Smooth muscle cell (in vitro differentiated cells): ENCODE results near the gene ERFL. TPM values are rescaled to one million over a fixed set of nuclear protein-coding genes. Genes with fewer than 3 reads are reported as not detected.

Experiments used
- DNase-seq: peaks from one replicate; lab custom pipeline; 2025; ENCODE audit not compliant: unreplicated experiment; lab: John Stamatoyannopoulos, UW
- H2AFZ ChIP-seq: fragments of 200-600 bp; sonication (generic); 2 replicates; pipeline ENCODE4 v1.6.0; 2016; ENCODE audit warnings: antibody characterized with exemption, low read depth, mild to moderate bottlenecking
- H3F3A ChIP-seq: fragments of 200-600 bp; sonication (generic); 2 replicates; pipeline ENCODE4 v1.6.0; 2017; ENCODE audit warnings: antibody characterized with exemption, low read depth
- H3K27ac ChIP-seq: fragments of 200-600 bp; sonication (generic); 2 replicates; pipeline ENCODE4 v1.5.1; 2016; ENCODE audit warnings: low read depth, mild to moderate bottlenecking
- H3K27me3 ChIP-seq: fragments of 200-600 bp; sonication (generic); 2 replicates; pipeline ENCODE4 v1.6.1; 2016; ENCODE audit warnings: low read depth, mild to moderate bottlenecking
- H3K36me3 ChIP-seq: fragments of 200-600 bp; sonication (generic); 2 replicates; pipeline ENCODE4 v1.5.1; 2016; ENCODE audit warnings: low read depth
- H3K4me1 ChIP-seq: fragments of 200-600 bp; sonication (generic); 2 replicates; pipeline ENCODE4 v1.5.1; 2016; ENCODE audit warnings: low read depth
- H3K4me2 ChIP-seq: fragments of 200-600 bp; sonication (generic); 2 replicates; pipeline ENCODE4 v1.6.0; 2016; ENCODE audit warnings: mild to moderate bottlenecking
- H3K4me3 ChIP-seq: fragments of 200-600 bp; sonication (generic); 2 replicates; pipeline ENCODE4 v1.5.1; 2016; ENCODE audit warnings: mild to moderate bottlenecking
- H3K79me2 ChIP-seq: fragments of 200-600 bp; sonication (generic); 2 replicates; pipeline ENCODE4 v1.6.0; 2016; ENCODE audit warnings: low read depth, mild to moderate bottlenecking
- H3K9ac ChIP-seq: fragments of 200-600 bp; sonication (generic); 2 replicates; pipeline ENCODE4 v1.6.0; 2016; ENCODE audit warnings: low read depth
- H3K9me3 ChIP-seq: fragments of 200-600 bp; sonication (generic); replicated peaks from 2 replicates; pipeline ENCODE4 v1.5.1; 2016; ENCODE audit warnings: low read depth
- H4K20me1 ChIP-seq: fragments of 200-600 bp; sonication (generic); 2 replicates; pipeline ENCODE4 v1.6.0; 2016; ENCODE audit warnings: low read depth
- WGBS: methylation state at CpG from one replicate; pipeline ENCODE4 v1.1.7; 2016; ENCODE audit warnings: low lambda C conversion rate; 5-methylcytosine and 5-hydroxymethylcytosine counted together
- polyA plus RNA-seq: library from polyadenylated mRNA; unstranded; fragments of >200 nt; fragmentation: Nextera tagmentation; extraction: Ambion mirVana; gene quantifications from 2 replicates; pipeline ENCODE4 v1.2.1, GENCODE V29; 2016
- total RNA-seq: library from RNA; depleted of rRNA; stranded (reverse); fragments of >200 nt; gene quantifications from 2 replicates; pipeline ENCODE4 v1.2.3, GENCODE V29; 2014
- TF ChIP-seq, protein P1 (sequence below): fragments of 200-600 bp; sonication (generic); IDR thresholded peaks from 2 replicates; pipeline ENCODE4 v1.5.1; 2017; ENCODE audit warnings: borderline replicate concordance, mild to moderate bottlenecking, antibody characterized with exemption; ENCODE audit not compliant: insufficient read depth, poor library complexity, severe bottlenecking

The ERFL gene
- total and polyA plus RNA-seq, 2 experiments from 2014 or later = 0.09 TPM

DNA sequence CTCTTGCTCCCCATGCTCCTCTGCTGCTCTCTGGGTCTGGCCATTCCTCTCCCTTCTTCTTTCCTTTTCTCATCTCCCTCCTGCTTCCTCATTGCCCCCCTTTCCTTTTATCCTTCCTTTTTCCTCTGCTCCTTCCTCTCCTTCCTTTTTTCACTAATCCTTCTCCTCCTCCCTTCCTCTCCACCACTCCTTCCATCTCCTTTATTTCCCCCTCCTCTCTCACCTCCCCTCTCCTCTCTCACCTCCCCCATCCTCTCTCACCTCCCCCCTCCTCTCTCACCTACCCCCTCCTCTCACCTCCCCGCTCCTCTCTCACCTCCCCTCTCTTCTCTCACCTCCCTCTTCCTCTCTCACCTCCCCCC, 31.7 kb downstream of the ERFL start:
- no peaks in the 10 kb centered on the region for H3K36me3 ChIP-seq

DNA sequence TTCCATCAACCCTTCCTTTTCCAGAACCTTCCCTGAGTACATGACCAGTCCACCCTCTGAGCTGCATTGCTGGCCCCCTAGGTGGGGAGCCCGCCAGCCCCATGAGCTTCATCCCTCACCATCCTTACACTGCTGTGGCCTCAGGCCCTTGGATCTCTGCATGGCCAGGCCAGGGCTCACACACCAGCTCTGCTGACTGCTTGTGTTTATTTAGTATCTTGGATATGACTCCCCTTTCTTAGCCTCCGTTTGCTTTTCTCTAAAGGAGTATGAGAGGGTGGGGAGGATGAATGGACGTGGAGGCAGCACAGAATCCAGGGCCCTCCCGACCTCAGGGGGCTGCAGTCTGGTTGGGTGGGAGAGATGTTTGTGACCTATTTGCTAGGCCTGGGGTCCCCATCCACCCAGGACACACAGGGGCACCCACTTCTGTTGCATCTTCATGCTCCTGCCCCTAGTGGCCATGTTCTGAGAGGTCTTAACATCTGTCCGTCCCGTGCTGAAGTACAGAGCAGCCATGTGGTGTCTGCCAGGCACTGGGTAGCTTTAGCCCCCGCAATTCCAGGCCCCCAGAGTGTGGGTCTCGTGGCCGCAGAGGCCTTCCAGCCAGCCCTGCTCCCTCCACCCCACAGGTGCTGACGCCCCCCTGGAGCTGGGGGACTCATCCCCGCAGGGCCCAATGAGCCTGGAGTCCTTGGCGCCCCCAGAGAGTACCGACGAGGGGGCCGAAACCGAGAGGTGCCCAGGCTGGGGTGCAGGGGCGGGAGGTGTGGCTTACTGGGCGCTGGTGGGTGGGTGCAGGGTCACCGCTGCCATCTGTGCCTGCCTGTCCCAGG, 32.3 kb downstream of the ERFL start:
- H3K27ac ChIP-seq = no peak overlapping the region
- H3K9me3 ChIP-seq = no peaks in the 10 kb centered on the region
- H3K27me3 ChIP-seq = no peaks in the 10 kb centered on the region
- no peaks in the 10 kb centered on the region for H3K4me1 ChIP-seq
- TF ChIP-seq, protein P1, sequence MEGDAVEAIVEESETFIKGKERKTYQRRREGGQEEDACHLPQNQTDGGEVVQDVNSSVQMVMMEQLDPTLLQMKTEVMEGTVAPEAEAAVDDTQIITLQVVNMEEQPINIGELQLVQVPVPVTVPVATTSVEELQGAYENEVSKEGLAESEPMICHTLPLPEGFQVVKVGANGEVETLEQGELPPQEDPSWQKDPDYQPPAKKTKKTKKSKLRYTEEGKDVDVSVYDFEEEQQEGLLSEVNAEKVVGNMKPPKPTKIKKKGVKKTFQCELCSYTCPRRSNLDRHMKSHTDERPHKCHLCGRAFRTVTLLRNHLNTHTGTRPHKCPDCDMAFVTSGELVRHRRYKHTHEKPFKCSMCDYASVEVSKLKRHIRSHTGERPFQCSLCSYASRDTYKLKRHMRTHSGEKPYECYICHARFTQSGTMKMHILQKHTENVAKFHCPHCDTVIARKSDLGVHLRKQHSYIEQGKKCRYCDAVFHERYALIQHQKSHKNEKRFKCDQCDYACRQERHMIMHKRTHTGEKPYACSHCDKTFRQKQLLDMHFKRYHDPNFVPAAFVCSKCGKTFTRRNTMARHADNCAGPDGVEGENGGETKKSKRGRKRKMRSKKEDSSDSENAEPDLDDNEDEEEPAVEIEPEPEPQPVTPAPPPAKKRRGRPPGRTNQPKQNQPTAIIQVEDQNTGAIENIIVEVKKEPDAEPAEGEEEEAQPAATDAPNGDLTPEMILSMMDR = no peak
- no peak overlapping the region for H3K4me2 ChIP-seq
- H3K36me3 ChIP-seq = no peaks in the 10 kb centered on the region
- H3F3A ChIP-seq = no peaks in the 10 kb centered on the region
- no peak overlapping the region for H2AFZ ChIP-seq
- no peak overlapping the region for H3K4me3 ChIP-seq
- H3K9ac ChIP-seq = no peak overlapping the region
- no peaks in the 10 kb centered on the region for H3K79me2 ChIP-seq
- 91% methylated on average over 18 of the region's 19 CpGs for WGBS
- peaks cover 20% of the 10 kb centered on the region for H4K20me1 ChIP-seq
- DNase-seq = no peak

More for the DNA sequence above, 31.7 kb downstream of the ERFL start:
- H3K9ac ChIP-seq = no peak overlapping the region
- H3K27me3 ChIP-seq = no peaks in the 10 kb centered on the region
- DNase-seq = no peak
- no peaks in the 10 kb centered on the region for H3K9me3 ChIP-seq
- TF ChIP-seq, protein P1 = no peak
- H2AFZ ChIP-seq = no peak overlapping the region
- H3K4me2 ChIP-seq = no peak overlapping the region
- WGBS = no CpG with 5 or more reads among the region's 1 CpG
- no peaks in the 10 kb centered on the region for H3K4me1 ChIP-seq
- no peak overlapping the region for H3K27ac ChIP-seq
- H3K79me2 ChIP-seq = no peaks in the 10 kb centered on the region
- peaks cover 14% of the 10 kb centered on the region for H4K20me1 ChIP-seq
- no peaks in the 10 kb centered on the region for H3F3A ChIP-seq
- no peak overlapping the region for H3K4me3 ChIP-seq

DNA sequence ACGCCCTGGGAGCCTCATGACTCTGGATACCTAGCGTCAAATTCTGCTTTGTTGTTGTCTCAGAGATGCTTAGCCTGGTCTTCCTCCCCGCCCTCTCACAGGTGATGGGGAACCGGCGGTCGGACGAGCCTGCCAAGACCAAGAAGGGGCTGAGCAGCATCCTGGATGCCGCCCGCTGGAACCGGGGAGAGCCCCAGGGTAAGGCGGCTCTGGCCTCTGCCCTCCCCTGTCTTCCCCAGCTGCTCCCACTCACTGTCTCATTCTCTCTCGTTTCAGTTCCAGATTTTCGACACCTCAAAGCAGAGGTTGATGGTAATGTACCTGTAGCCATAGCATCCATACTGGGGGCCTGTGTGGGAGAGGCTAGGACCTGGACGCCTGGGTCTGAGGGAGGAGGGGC, 33.9 kb downstream of the ERFL start:
- H3F3A ChIP-seq = no peaks in the 10 kb centered on the region
- H3K27ac ChIP-seq = no peak overlapping the region
- H4K20me1 ChIP-seq = peaks cover 35% of the 10 kb centered on the region
- TF ChIP-seq, protein P1 = no peak
- WGBS = 97% methylated on average over 14 of the region's 14 CpGs
- no peak overlapping the region for H3K9ac ChIP-seq
- no peak overlapping the region for H2AFZ ChIP-seq
- H3K4me2 ChIP-seq = no peak overlapping the region
- no peaks in the 10 kb centered on the region for H3K79me2 ChIP-seq
- no peaks in the 10 kb centered on the region for H3K36me3 ChIP-seq
- no peaks in the 10 kb centered on the region for H3K27me3 ChIP-seq
- H3K4me1 ChIP-seq = no peaks in the 10 kb centered on the region
- H3K4me3 ChIP-seq = no peak overlapping the region
- no peaks in the 10 kb centered on the region for H3K9me3 ChIP-seq
- DNase-seq = no peak

DNA sequence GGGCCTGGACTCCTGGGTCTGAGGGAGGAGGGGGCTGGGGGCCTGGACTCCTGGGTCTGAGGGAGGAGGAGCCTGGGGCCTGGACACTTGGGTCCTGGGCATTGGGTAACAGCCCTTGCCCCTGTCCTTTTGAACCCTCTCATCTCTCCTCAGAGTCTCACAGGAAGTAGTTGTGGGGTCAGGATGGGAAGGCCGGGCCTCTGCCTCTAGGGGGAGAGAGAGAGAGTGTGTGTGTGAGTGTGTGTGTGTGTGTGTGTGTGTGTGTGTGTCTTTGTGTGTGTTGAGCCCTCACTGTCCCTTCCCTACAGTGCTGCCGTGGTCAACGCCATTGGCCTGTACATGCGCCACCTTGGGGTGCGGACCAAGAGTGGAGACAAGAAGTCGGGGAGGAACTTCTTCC, 34.4 kb downstream of the ERFL start:
- Histone ChIP-seq H3K9me3 (no peaks in the 10 kb centered on the region), H3K27me3 (no peaks in the 10 kb centered on the region), H3K4me2 (no peak overlapping the region), H3K9ac (no peak overlapping the region), H4K20me1 (peaks cover 39% of the 10 kb centered on the region), H3K79me2 (no peaks in the 10 kb centered on the region), H3K27ac (no peak overlapping the region), H3K4me1 (no peaks in the 10 kb centered on the region), H3K36me3 (no peaks in the 10 kb centered on the region), H3K4me3 (no peak overlapping the region), H2AFZ (no peak overlapping the region), H3F3A (no peaks in the 10 kb centered on the region)
- DNase-seq = no peak
- TF ChIP-seq, protein P1 = no peak
- 92% methylated on average over 6 of the region's 6 CpGs for WGBS
